DMS79 treated with DMSO at 0.1 percent for 48 hours (cell line): Measurements from ENCODE around the gene NMD3.
"Not testable (repeated sequence)": the region's sequence is repeated elsewhere in the genome, so short reads cannot be mapped to it uniquely, and the experiment has no call there.

Experiments used
- DNase-seq: peaks from one replicate; lab custom pipeline; 2025; lab: John Stamatoyannopoulos, UW

Gene NMD3

GRCh38 chr3:161231861-161232260 lies 10.8 kb downstream of the NMD3 start:
- no peak for DNase-seq

DNA sequence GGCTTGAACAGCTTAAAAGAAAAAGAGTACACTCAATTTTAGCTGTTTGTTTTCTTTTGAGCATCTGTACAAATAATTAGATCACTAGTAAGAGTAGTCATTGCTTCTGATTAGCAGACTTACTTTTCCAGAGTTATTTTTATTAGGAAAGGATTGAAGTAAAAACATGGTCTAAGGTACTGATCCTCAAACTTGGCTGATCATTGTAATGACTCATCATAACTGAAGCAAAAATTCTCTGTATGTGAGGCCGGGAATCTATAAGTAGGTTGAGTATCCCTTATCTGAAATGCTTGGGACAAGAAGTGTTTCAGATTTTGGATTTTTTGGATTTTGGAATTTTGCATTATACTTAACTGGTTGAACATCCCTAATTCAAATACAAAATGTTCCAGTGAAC lies 12.4 kb downstream of the NMD3 start:
- no peak for DNase-seq

DNA sequence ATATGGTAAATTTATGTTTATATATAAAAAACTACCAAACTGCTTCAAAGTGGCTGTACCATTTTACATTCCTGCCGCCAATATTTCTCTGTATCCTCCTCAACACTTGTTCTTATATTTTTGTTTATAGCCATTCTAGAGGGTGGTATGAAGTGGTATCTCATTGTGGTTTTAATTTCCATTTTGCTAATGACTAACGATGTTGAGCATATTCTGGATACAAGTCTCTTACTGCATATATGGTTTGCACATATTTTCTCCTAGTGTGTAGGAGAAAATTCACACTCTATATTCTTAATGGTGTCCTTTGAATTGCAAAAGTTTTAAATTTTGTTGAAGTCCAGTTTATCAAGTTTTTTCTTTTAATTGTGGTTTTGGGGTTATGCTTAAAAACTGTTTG lies 15.1 kb downstream of the NMD3 start:
- no peak for DNase-seq

DNA sequence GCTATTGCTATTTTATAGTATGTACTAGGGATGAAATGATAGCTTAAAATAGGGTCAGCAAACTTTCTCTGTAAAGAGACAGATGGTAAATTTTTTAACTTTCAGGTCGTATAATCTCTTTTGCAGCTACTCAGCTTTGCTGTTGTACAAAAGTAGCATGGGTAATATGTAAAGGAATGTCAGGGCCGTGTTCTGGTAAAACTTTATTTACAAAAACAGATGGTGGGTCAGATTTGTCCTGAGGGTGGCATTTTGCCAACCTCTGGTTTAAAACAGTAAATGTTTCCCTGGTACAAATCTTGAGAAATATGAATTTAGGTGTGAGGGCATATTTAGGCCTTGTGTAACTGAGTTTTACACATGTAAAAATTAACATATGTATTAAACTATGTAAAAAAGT lies 18.6 kb downstream of the NMD3 start:
- DNase-seq: no peak

DNA sequence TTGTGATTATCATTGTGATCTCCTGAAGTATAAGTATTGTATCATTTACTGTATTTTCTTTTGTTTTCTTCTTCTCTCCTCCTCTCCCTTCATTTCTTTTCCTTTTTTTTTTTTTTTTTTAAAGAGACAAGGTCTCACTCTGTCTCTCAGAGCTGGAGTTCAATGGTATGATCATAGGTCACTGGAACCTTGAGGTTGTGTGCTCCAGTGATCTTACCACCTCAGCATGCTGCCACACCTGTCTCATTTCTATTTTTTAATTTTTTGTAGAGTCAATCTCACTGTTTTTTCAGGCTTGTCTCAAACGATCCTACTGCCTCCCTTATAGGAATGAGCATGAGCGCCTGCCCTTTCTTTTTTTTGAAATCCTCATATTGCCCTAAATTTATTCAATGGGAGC lies 23.4 kb downstream of the NMD3 start:
- DNase-seq: no peak

DNA sequence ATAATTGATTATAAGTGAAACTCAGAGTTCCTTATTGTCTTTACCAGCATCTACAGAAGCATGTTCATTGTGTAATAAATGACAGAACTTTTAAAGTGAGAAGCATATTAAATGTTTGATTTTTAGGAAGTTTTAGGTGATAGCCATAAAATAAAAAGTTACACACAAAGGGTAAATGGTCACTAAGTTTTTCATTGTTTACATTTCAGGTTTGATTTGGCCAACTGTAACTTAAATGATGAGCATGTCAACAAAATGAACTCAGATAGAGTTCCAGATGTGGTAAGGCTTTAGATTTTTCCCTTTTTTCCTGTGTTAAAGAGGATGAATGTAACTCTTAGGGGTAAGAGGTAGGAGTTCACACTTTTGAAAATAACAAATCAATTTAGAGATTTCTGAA lies 25.9 kb downstream of the NMD3 start:
- no peak for DNase-seq

- DNase-seq: no peak
These were observed 29.0 kb downstream of the NMD3 start for GRCh38 chr3:161250116-161250515.

- DNase-seq: no peak
These were observed 30.6 kb downstream of the NMD3 start for GRCh38 chr3:161251716-161252115.

- DNase-seq: no peak
These were observed 31.0 kb downstream of the NMD3 start for GRCh38 chr3:161252143-161252542.

DNA sequence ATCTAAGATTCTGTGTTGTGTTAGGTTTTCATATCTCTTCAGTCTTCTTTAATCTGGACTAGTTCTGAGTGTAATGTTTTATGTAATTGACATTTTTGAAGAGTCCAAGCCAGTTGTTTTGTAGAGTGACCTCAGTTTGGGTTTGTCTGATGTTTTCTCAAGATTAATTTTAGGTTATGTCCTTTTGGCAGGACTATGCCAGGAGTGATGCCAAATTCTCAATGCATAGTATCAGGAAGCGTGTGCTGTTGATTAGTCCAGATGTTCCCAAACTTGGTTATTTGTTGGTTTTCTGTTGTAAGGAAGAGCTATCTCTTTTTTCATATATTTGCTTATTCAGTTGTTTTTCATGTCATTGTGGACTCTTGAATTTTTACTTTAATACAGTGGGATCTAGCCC lies 32.6 kb downstream of the NMD3 start:
- no peak for DNase-seq

DNA sequence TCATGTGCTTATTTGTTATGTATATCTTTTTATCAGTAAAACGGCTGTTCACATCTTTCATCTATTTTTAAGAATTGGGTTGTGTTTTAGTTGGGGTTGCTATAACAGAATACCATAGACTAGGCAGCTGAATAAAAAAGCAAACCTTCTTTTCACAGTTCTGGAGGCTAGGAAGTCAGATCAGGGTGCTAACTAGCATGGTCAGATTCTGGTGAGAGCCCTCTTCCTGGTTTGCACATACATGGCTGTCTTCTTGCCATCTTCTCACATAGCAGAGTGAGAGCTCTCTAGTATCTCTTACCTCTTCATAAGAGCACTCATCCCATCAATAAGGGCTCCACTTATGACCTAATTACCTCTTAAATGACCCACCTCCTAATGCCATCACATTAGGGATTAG lies 33.8 kb downstream of the NMD3 start:
- DNase-seq: no peak

- no peak for DNase-seq
These were observed 41.9 kb downstream of the NMD3 start for GRCh38 chr3:161263057-161263456.

- DNase-seq: no peak
These were observed 43.7 kb downstream of the NMD3 start for GRCh38 chr3:161264852-161265251.

GRCh38 chr3:161265916-161266571 lies 44.9 kb downstream of the NMD3 start:
- DNase-seq: no peak

GRCh38 chr3:161266731-161267150 lies 45.6 kb downstream of the NMD3 start:
- no peak for DNase-seq

DNA sequence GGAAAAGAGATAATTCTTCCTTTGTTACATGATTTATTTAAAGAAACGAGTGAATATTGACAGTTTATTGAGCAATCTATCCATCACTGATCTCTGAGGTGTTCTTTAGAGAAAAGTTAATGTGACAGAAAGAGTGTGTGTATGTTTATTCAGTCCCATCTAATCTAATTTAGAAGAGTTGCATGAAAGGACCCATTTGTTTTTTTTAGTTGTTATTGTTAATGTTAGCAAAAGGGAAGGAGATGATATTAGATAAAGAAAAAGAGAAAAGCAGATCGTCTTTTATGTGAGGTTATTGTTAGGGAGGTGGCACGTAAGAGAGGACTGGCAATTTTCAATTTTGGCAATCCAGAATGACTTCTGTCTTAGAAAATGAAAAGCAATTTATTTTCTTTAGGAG lies 46.5 kb downstream of the NMD3 start:
- no peak for DNase-seq

DNA sequence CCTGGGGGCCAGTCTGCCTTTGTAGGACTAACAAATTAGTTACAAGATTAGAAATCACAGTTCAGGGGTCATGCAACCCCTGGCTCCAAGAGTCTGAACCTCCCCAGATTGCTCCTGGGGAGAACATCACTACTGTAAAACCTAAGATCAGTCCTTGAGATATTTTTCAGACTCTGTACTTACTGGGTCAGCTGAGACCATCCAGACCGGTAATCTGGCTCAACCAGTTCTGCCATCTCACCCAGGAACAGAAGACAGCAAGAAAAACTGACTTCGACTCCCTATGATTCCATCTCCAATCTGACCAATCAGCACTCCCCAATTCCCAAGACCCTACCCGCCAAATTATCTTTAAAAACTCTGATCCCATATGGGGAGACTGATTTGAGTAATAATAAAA lies 47.5 kb downstream of the NMD3 start:
- no peak for DNase-seq

DNA sequence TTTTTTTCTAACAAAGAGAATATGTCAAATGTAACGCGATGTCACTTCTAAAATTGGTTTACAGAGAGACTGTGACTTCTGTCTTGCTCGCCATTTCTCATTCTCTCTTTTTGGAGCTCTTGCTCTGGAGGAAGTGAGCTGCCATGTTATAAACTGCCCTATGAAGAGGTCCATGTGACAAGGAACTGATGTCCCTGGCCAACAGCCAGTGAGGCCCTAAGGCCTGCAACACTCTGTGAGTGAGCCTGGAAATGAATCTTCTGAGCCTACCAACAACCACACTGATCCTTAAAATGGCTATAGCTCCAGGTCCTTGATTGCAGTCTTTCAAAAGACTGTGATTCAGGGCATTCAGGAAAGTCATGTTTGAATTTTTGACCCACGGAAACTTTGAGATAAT lies 49.9 kb downstream of the NMD3 start:
- no peak for DNase-seq

- no peak for DNase-seq
These were observed 50.5 kb downstream of the NMD3 start for GRCh38 chr3:161271646-161272045.

DNA sequence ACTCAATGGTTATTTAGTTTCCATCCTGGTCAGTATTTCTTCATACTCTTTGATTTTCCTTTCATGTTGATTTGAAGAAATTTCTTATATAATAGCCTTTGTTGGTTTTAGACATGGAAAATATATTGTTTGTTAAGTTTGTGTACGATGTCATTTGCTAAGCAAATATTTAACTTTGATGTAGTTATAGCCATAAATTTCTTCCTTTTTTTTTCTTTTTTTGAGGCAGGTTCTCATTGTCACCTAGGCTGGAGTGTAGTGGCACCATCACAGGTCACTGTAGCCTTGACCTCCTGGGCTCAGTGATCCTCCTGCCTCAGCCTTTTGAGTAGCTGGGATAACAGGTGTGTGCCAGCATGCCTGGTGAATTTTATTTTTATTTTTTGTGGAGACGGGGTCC lies 51.4 kb downstream of the NMD3 start:
- no peak for DNase-seq

DNA sequence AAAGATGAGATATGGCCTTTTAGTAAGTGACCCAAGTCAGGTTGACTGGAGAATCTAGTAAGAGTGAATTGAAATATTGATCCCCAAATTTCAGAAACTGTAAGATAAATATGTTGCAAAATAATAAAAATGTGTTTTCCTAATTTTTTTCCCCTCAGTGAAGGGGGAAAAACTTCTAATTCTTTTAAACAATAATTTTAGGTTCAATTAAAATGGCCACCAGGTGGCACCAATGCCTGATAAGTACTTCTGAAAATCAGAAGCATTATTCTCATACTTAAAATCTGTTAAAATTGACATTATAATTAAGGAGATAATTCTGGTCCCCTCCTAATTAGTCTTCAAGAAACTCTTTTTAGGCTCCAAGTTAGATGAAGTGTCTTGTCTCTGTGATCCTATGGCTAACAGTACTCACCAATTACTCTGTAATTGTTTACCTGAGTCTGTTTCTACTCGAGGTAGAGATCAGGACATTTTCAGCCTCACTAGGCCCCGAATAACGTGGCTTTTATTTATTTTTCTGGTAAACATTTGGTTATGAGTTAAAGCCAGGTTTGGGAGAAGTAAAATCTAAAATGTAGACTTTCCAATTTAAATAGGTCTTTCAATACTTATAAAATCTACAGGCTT lies 52.6 kb downstream of the NMD3 start:
- DNase-seq: peak; percentile 43

DNA sequence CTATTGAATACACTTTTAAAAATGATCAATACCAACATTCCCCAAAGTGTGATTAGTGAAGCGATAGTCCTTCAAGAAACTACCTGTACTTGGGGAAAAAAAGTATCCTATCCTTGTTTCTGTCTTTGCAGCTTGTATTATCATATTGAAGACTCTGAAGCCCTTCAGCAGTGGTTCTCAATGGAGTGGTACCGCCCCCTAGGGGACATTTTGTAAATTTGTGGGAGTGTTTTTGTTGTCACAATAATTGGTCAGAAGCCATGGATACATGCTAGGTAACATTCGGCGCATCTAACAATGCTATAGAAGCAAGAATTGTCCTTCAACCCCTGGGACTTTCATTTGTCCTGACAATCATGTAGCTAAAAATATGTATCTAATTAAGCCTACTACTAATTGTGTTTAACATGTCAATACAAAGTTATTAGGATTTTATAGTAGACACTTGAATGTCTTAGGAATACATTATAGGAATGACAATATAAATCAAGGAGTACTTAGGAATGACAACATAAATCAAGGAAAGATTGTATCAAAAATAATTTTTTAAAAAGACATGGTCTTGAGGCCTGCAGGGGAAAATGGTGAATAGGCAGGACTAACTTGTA lies 53.7 kb downstream of the NMD3 start:
- peak; percentile 8 for DNase-seq

- DNase-seq: peak; percentile 83
These were observed 54.8 kb downstream of the NMD3 start for GRCh38 chr3:161275919-161276318.

GRCh38 chr3:161282387-161282786 lies 61.3 kb downstream of the NMD3 start:
- DNase-seq: not testable (repeated sequence)
